C4-2B (cell line): ENCODE data around the gene IGDCC3.

Experiments
- H3K27ac ChIP-seq: fragments of 450-650 bp; 2 replicates; pipeline ENCODE4 v1.5.1; 2017
- CTCF ChIP-seq: fragments of 450-650 bp; conservative IDR thresholded peaks from 2 replicates; pipeline ENCODE4 v1.5.1; 2017; ENCODE audit warnings: mild to moderate bottlenecking
- ZFX ChIP-seq: fragments of 450-650 bp; IDR thresholded peaks from 2 replicates; pipeline ENCODE4 v1.6.1; 2017

The IGDCC3 gene

GRCh38 chr15:65285291-65286068 is 92.3 kb downstream of the IGDCC3 start:
- TF ChIP-seq ZFX (no peak), CTCF (no peak)
- peak overlapping the region; percentile 91 for H3K27ac ChIP-seq

GRCh38 chr15:65278480-65278879 is 99.3 kb downstream of the IGDCC3 start:
- no peak for TF ChIP-seq CTCF
- TF ChIP-seq ZFX, result no peak
- no peak overlapping the region for H3K27ac ChIP-seq
